ENCODE measurements around the gene AGFG1.
A peak's percentile ranks its signal among the peaks of the same experiment; 100 is the strongest.

The AGFG1 gene

GRCh38 chr2:227471924-227472264 lies at the start of gene AGFG1:
AGFG1 (plus strand) TSS chr2:227472156; CDS start chr2:227472422, 266 bp downstream.
- DNase-seq (ENCODE audit: low read depth, low spot score): no peak
- TF ChIP-seq FOXP2 (optimal IDR thresholded peaks at IDR 0.05; ENCODE audit: control extremely low read depth, extremely low read length, insufficient read depth) (no peak), POLR2AphosphoS5 (IDR thresholded peaks at IDR 0.05; ENCODE audit: borderline replicate concordance, low read depth, low read length) (peak; percentile 74)
- Histone ChIP-seq H3K27ac (no peak within 1 kb of the TSS), H3K4me3 (peak within 1 kb of the TSS; percentile 88), H3K36me3 (ENCODE audit: insufficient read depth, low read length) (no peaks in the 10 kb centered on the region), H3K9ac (ENCODE audit: insufficient read length) (peak within 1 kb of the TSS; percentile 78), H3K9me3 (ENCODE audit: low read depth, low read length) (no peaks in the 10 kb centered on the region)

GRCh38 chr2:227423656-227424499 lies 48.1 kb upstream of the AGFG1 start:
- no peak overlapping the region for H3K27ac ChIP-seq
- no peaks in the 10 kb centered on the region for H3K36me3 ChIP-seq (ENCODE audit: insufficient read depth, low read length)
- H3K4me3 ChIP-seq: no peak overlapping the region
- DNase-seq (ENCODE audit: low read depth, low spot score): no peak
- H3K9me3 ChIP-seq (ENCODE audit: low read depth, low read length): no peaks in the 10 kb centered on the region
- H3K9ac ChIP-seq (ENCODE audit: insufficient read length): no peak overlapping the region
- no peak for TF ChIP-seq EZH2 (IDR thresholded peaks at IDR 0.05)
- no peak for TF ChIP-seq POLR2AphosphoS5 (IDR thresholded peaks at IDR 0.05; ENCODE audit: borderline replicate concordance, low read depth, low read length)
- no peak for TF ChIP-seq FOXP2 (optimal IDR thresholded peaks at IDR 0.05; ENCODE audit: control extremely low read depth, extremely low read length, insufficient read depth)

- DNase-seq (ENCODE audit: low read depth, low spot score): no peak
- H3K9me3 ChIP-seq (ENCODE audit: low read depth, low read length): no peaks in the 10 kb centered on the region
- TF ChIP-seq FOXP2 (optimal IDR thresholded peaks at IDR 0.05; ENCODE audit: control extremely low read depth, extremely low read length, insufficient read depth) (no peak), EZH2 (IDR thresholded peaks at IDR 0.05) (no peak), POLR2AphosphoS5 (IDR thresholded peaks at IDR 0.05; ENCODE audit: borderline replicate concordance, low read depth, low read length) (no peak)
- no peaks in the 10 kb centered on the region for H3K36me3 ChIP-seq (ENCODE audit: insufficient read depth, low read length)
- no peak overlapping the region for H3K27ac ChIP-seq
- H3K4me3 ChIP-seq: no peak overlapping the region
- H3K9ac ChIP-seq (ENCODE audit: insufficient read length): no peak overlapping the region
Measured at GRCh38 chr2:227428731-227429285, 43.1 kb upstream of the AGFG1 start.

- Histone ChIP-seq H3K9me3 (ENCODE audit: low read depth, low read length) (no peaks in the 10 kb centered on the region), H3K36me3 (ENCODE audit: insufficient read depth, low read length) (no peaks in the 10 kb centered on the region), H3K9ac (ENCODE audit: insufficient read length) (no peak overlapping the region), H3K4me3 (no peak overlapping the region), H3K27ac (no peak overlapping the region)
- DNase-seq (ENCODE audit: low read depth, low spot score): no peak
- no peak for TF ChIP-seq EZH2 (IDR thresholded peaks at IDR 0.05)
- no peak for TF ChIP-seq POLR2AphosphoS5 (IDR thresholded peaks at IDR 0.05; ENCODE audit: borderline replicate concordance, low read depth, low read length)
- no peak for TF ChIP-seq FOXP2 (optimal IDR thresholded peaks at IDR 0.05; ENCODE audit: control extremely low read depth, extremely low read length, insufficient read depth)
Measured at GRCh38 chr2:227430639-227431038, 41.3 kb upstream of the AGFG1 start.

- H3K9ac ChIP-seq (ENCODE audit: insufficient read length): no peak overlapping the region
- DNase-seq (ENCODE audit: low read depth, low spot score): no peak
- H3K4me3 ChIP-seq: no peak overlapping the region
- H3K36me3 ChIP-seq (ENCODE audit: insufficient read depth, low read length): no peaks in the 10 kb centered on the region
- no peaks in the 10 kb centered on the region for H3K9me3 ChIP-seq (ENCODE audit: low read depth, low read length)
- no peak overlapping the region for H3K27ac ChIP-seq
- no peak for TF ChIP-seq EZH2 (IDR thresholded peaks at IDR 0.05)
- TF ChIP-seq FOXP2 (optimal IDR thresholded peaks at IDR 0.05; ENCODE audit: control extremely low read depth, extremely low read length, insufficient read depth): no peak
- no peak for TF ChIP-seq POLR2AphosphoS5 (IDR thresholded peaks at IDR 0.05; ENCODE audit: borderline replicate concordance, low read depth, low read length)
Measured at GRCh38 chr2:227433171-227433570, 38.8 kb upstream of the AGFG1 start.

- no peak overlapping the region for H3K4me3 ChIP-seq
- no peak overlapping the region for H3K9ac ChIP-seq (ENCODE audit: insufficient read length)
- no peak for DNase-seq (ENCODE audit: low read depth, low spot score)
- H3K36me3 ChIP-seq (ENCODE audit: insufficient read depth, low read length): no peaks in the 10 kb centered on the region
- no peak overlapping the region for H3K27ac ChIP-seq
- TF ChIP-seq EZH2 (IDR thresholded peaks at IDR 0.05): no peak
- TF ChIP-seq FOXP2 (optimal IDR thresholded peaks at IDR 0.05; ENCODE audit: control extremely low read depth, extremely low read length, insufficient read depth): no peak
- no peak for TF ChIP-seq POLR2AphosphoS5 (IDR thresholded peaks at IDR 0.05; ENCODE audit: borderline replicate concordance, low read depth, low read length)
- no peaks in the 10 kb centered on the region for H3K9me3 ChIP-seq (ENCODE audit: low read depth, low read length)
Measured at GRCh38 chr2:227436436-227437174, 35.4 kb upstream of the AGFG1 start.

- no peak overlapping the region for H3K9ac ChIP-seq (ENCODE audit: insufficient read length)
- no peaks in the 10 kb centered on the region for H3K36me3 ChIP-seq (ENCODE audit: insufficient read depth, low read length)
- no peak overlapping the region for H3K4me3 ChIP-seq
- no peak overlapping the region for H3K27ac ChIP-seq
- H3K9me3 ChIP-seq (ENCODE audit: low read depth, low read length): no peaks in the 10 kb centered on the region
- TF ChIP-seq POLR2AphosphoS5 (IDR thresholded peaks at IDR 0.05; ENCODE audit: borderline replicate concordance, low read depth, low read length) (no peak), EZH2 (IDR thresholded peaks at IDR 0.05) (no peak), FOXP2 (optimal IDR thresholded peaks at IDR 0.05; ENCODE audit: control extremely low read depth, extremely low read length, insufficient read depth) (no peak)
- no peak for DNase-seq (ENCODE audit: low read depth, low spot score)
Measured at GRCh38 chr2:227439214-227439613, 32.7 kb upstream of the AGFG1 start.

- Histone ChIP-seq H3K27ac (no peak overlapping the region), H3K9ac (ENCODE audit: insufficient read length) (no peak overlapping the region), H3K36me3 (ENCODE audit: insufficient read depth, low read length) (no peaks in the 10 kb centered on the region), H3K4me3 (no peak overlapping the region), H3K9me3 (ENCODE audit: low read depth, low read length) (no peaks in the 10 kb centered on the region)
- TF ChIP-seq FOXP2 (optimal IDR thresholded peaks at IDR 0.05; ENCODE audit: control extremely low read depth, extremely low read length, insufficient read depth) (no peak), EZH2 (IDR thresholded peaks at IDR 0.05) (no peak), POLR2AphosphoS5 (IDR thresholded peaks at IDR 0.05; ENCODE audit: borderline replicate concordance, low read depth, low read length) (no peak)
- DNase-seq (ENCODE audit: low read depth, low spot score): no peak
Measured at GRCh38 chr2:227442639-227443038, 29.3 kb upstream of the AGFG1 start.
